ENCODE data around the gene TBKBP1. TPM values are rescaled to one million over a fixed set of nuclear protein-coding genes. Genes with fewer than 3 reads are reported as not detected.

TBKBP1 gene
- total RNA-seq, 1 donor from 2014 or later: 3.0 TPM

- TF ChIP-seq EZH2 (IDR thresholded peaks at IDR 0.05) (peak; percentile 23), CTCF (IDR thresholded peaks at IDR 0.05) (no peak), EZH2phosphoT487 (IDR thresholded peaks at IDR 0.05) (peak; percentile 46)
- Mint-ChIP-seq H3K4me3 (peak overlapping the region; percentile 91), H3K4me1 (peaks cover 35% of the 10 kb centered on the region), H3K27ac (no peak overlapping the region), H3K36me3 (no peaks in the 10 kb centered on the region), H3K27me3 (ENCODE audit: insufficient read depth, low read depth) (peaks cover 9% of the 10 kb centered on the region), H3K9me3 (no peaks in the 10 kb centered on the region)
- Histone ChIP-seq H3K4me3 (peak overlapping the region; percentile 95), H3F3A (ENCODE audit: low read depth) (peaks cover 18% of the 10 kb centered on the region), H3K79me2 (ENCODE audit: low read depth) (no peaks in the 10 kb centered on the region), H3K4me1 (peaks cover 12% of the 10 kb centered on the region), H4K20me1 (ENCODE audit: low read depth) (peaks cover 24% of the 10 kb centered on the region), H3K9ac (no peak overlapping the region), H2AFZ (replicated peaks) (peak overlapping the region; percentile 30), H3K27me3 (no peaks in the 10 kb centered on the region), H3K27ac (no peak overlapping the region), H3K36me3 (no peaks in the 10 kb centered on the region), H3K4me2 (peak overlapping the region; percentile 93), H3K9me3 (ENCODE audit: low read depth) (no peaks in the 10 kb centered on the region)
- DNase-seq (ENCODE audit: low spot score): peak; percentile 37
Measured at GRCh38 chr17:47694581-47695428, 844 bp downstream of the TBKBP1 start.

GRCh38 chr17:47695429-47696376 lies 1.7 kb downstream of the TBKBP1 start:
- peak overlapping the region; percentile 95 for H3K4me3 ChIP-seq
- peaks cover 17% of the 10 kb centered on the region for H3K4me1 ChIP-seq
- H3K79me2 ChIP-seq (ENCODE audit: low read depth): no peaks in the 10 kb centered on the region
- TF ChIP-seq CTCF (IDR thresholded peaks at IDR 0.05) (no peak), EZH2phosphoT487 (IDR thresholded peaks at IDR 0.05) (no peak), EZH2 (IDR thresholded peaks at IDR 0.05) (no peak)
- H3K4me1 Mint-ChIP-seq: peaks cover 38% of the 10 kb centered on the region
- peaks cover 11% of the 10 kb centered on the region for H3K27me3 Mint-ChIP-seq (ENCODE audit: insufficient read depth, low read depth)
- H3F3A ChIP-seq (ENCODE audit: low read depth): peaks cover 18% of the 10 kb centered on the region
- H3K27me3 ChIP-seq: no peaks in the 10 kb centered on the region
- no peak overlapping the region for H3K27ac Mint-ChIP-seq
- H3K9me3 ChIP-seq (ENCODE audit: low read depth): no peaks in the 10 kb centered on the region
- H3K4me2 ChIP-seq: peak overlapping the region; percentile 93
- peak; percentile 45 for DNase-seq (ENCODE audit: low spot score)
- peak overlapping the region; percentile 91 for H3K4me3 Mint-ChIP-seq
- H3K9ac ChIP-seq: no peak overlapping the region
- H3K27ac ChIP-seq: no peak overlapping the region
- H3K9me3 Mint-ChIP-seq: no peaks in the 10 kb centered on the region
- H3K36me3 Mint-ChIP-seq: no peaks in the 10 kb centered on the region
- peaks cover 24% of the 10 kb centered on the region for H4K20me1 ChIP-seq (ENCODE audit: low read depth)
- no peak overlapping the region for H2AFZ ChIP-seq (replicated peaks)
- no peaks in the 10 kb centered on the region for H3K36me3 ChIP-seq

GRCh38 chr17:47696717-47697642 lies 3.0 kb downstream of the TBKBP1 start:
- Mint-ChIP-seq H3K27ac (peak overlapping the region; percentile 25), H3K9me3 (no peaks in the 10 kb centered on the region), H3K4me3 (peak overlapping the region; percentile 65), H3K36me3 (no peaks in the 10 kb centered on the region), H3K27me3 (ENCODE audit: insufficient read depth, low read depth) (peaks cover 11% of the 10 kb centered on the region), H3K4me1 (peaks cover 39% of the 10 kb centered on the region)
- no peak for TF ChIP-seq CTCF (IDR thresholded peaks at IDR 0.05)
- TF ChIP-seq EZH2 (IDR thresholded peaks at IDR 0.05): no peak
- no peak for TF ChIP-seq EZH2phosphoT487 (IDR thresholded peaks at IDR 0.05)
- no peaks in the 10 kb centered on the region for H3K36me3 ChIP-seq
- peaks cover 18% of the 10 kb centered on the region for H3F3A ChIP-seq (ENCODE audit: low read depth)
- peaks cover 24% of the 10 kb centered on the region for H4K20me1 ChIP-seq (ENCODE audit: low read depth)
- no peak overlapping the region for H2AFZ ChIP-seq (replicated peaks)
- no peak overlapping the region for H3K4me3 ChIP-seq
- no peaks in the 10 kb centered on the region for H3K9me3 ChIP-seq (ENCODE audit: low read depth)
- no peaks in the 10 kb centered on the region for H3K79me2 ChIP-seq (ENCODE audit: low read depth)
- peaks cover 28% of the 10 kb centered on the region for H3K4me1 ChIP-seq
- no peak overlapping the region for H3K9ac ChIP-seq
- H3K27ac ChIP-seq: no peak overlapping the region
- H3K4me2 ChIP-seq: no peak overlapping the region
- no peak for DNase-seq (ENCODE audit: low spot score)
- no peaks in the 10 kb centered on the region for H3K27me3 ChIP-seq

Data from neural progenitor cell (in vitro differentiated cells).